K562 (cell line): ENCODE measurements around the gene LYPD3. TPM values are rescaled to one million over a fixed set of nuclear protein-coding genes. Genes with fewer than 3 reads are reported as not detected.
A peak's percentile ranks its signal among the peaks of the same experiment; 100 is the strongest.

Source experiments
- ATAC-seq: fragments of 200-7000 bp; cut with Tn5 transposase; 3 replicates; pipeline ENCODE4 v1.9.1; 2020; ENCODE audit warnings: moderate library complexity
- BruUV-seq: library from RNA; stranded (reverse); fragments of 400-500 nt; replicated peaks from 2 replicates; lab custom pipeline; 2021; lab: Mats Ljungman, UMichigan
- CTCF ChIA-PET: fragments of 300-600 bp; formaldehyde crosslinking; extraction: SDS; loops from one replicate; lab custom pipeline; 2021; ENCODE audit warnings: low intra/inter-chr PET ratio; lab: Yijun Ruan, JAX
- POLR2A ChIA-PET: fragments of 300-600, 350-650 bp; sonication (Branson Sonifier 250); formaldehyde crosslinking; extraction: SDS; loops from one replicate; lab custom pipeline; 2021; ENCODE audit warnings: antibody characterized with exemption, inconsistent platforms; lab: Yijun Ruan, JAX
- DNase-seq, 4 experiments: peaks; one replicate each; pipeline versions ENCODE4 v3.0.0 to v3.0.0-alpha.2; 2011 to 2018; ENCODE audit warnings: low spot score in 3 of 4, mixed read lengths in 3 of 4; ENCODE audit errors: extremely low read depth in 1 of 4
- FAIRE-seq: peaks from 2 replicates; lab custom pipeline; 2011; peaks lifted over from hg19 to GRCh38; lab: Jason Lieb, UNC
- H2AFZ ChIP-seq: 2 replicates; pipeline ENCODE4 v1.6.0; 2011; ENCODE audit warnings: low read depth, low read length, control low read depth, inconsistent platforms
- H3K27ac ChIP-seq: fragments of 200-600 bp; 3 replicates; pipeline ENCODE4 v1.8.0; 2011; ENCODE audit warnings: low read depth, mild to moderate bottlenecking, control low read depth, inconsistent platforms, low read length, moderate library complexity, mixed read lengths; ENCODE audit errors: extremely low read depth
- H3K27me3 ChIP-seq, 2 experiments: fragments of 300-600 bp in 1 of 2; 2 replicates in 1 of 2; 3 replicates in 1 of 2; pipeline versions ENCODE4 v1.6.0 to v1.8.0; 2011; ENCODE audit warnings: inconsistent platforms in 2 of 2, low read length in 2 of 2, mild to moderate bottlenecking in 1 of 2, mixed read lengths in 1 of 2, moderate library complexity in 1 of 2; ENCODE audit not compliant: control insufficient read depth in 2 of 2, insufficient read depth in 2 of 2
- H3K36me3 ChIP-seq: fragments of 300-600 bp; 3 replicates; pipeline ENCODE4 v1.8.0; 2011; ENCODE audit warnings: mild to moderate bottlenecking, low read length, inconsistent platforms; ENCODE audit not compliant: control insufficient read depth, insufficient read depth
- H3K4me1 ChIP-seq, 2 experiments: fragments of 200-600 bp in 1 of 2; replicated peaks in 1 of 2; 2 replicates in 1 of 2; 3 replicates in 1 of 2; pipeline versions ENCODE4 v1.5.1 to v1.8.0; 2011; ENCODE audit warnings: inconsistent platforms in 2 of 2, low read length in 2 of 2, mild to moderate bottlenecking in 1 of 2, mixed read lengths in 1 of 2, moderate library complexity in 1 of 2; ENCODE audit not compliant: control insufficient read depth in 2 of 2, insufficient read depth in 2 of 2
- H3K4me2 ChIP-seq: 2 replicates; pipeline ENCODE4 v1.6.1; 2011; ENCODE audit warnings: low read length, control low read depth, inconsistent platforms, mixed read lengths; ENCODE audit not compliant: insufficient read depth
- H3K4me3 ChIP-seq: fragments of 200-600 bp; sonication (generic), shearing (Covaris generic); 2 replicates; pipeline ENCODE4 v1.5.1; 2016; ENCODE audit warnings: control low read depth, inconsistent platforms
- H3K79me2 ChIP-seq: fragments of 200-600 bp; 3 replicates; pipeline ENCODE4 v1.8.0; 2011; ENCODE audit warnings: low read length, inconsistent platforms; ENCODE audit not compliant: control insufficient read depth, insufficient read depth
- H3K9ac ChIP-seq, 2 experiments: 2 replicates each; pipeline versions ENCODE4 v1.6.0 to v1.6.1; 2011; ENCODE audit warnings: low read depth in 2 of 2, low read length in 2 of 2, control low read depth in 1 of 2, inconsistent platforms in 1 of 2, mild to moderate bottlenecking in 1 of 2, mixed read lengths in 1 of 2; ENCODE audit not compliant: insufficient read depth in 1 of 2
- H3K9me1 ChIP-seq: one replicate; pipeline ENCODE4 v1.6.0; 2011; ENCODE audit warnings: inconsistent platforms, mild to moderate bottlenecking, low read length, moderate library complexity; ENCODE audit not compliant: control insufficient read depth, insufficient read depth
- H3K9me3 ChIP-seq: replicated peaks from 2 replicates; pipeline ENCODE4 v1.5.1; 2011; ENCODE audit warnings: low read depth, low read length, inconsistent platforms; ENCODE audit not compliant: control insufficient read depth, insufficient read depth
- H4K20me1 ChIP-seq: replicated peaks from 2 replicates; pipeline ENCODE4 v1.6.1; 2011; ENCODE audit warnings: low read length, inconsistent platforms, mixed read lengths; ENCODE audit not compliant: control insufficient read depth, insufficient read depth
- CXXC5 ChIP-seq: fragments of 250-450 bp; sonication (Bioruptor Pico); IDR thresholded peaks from 2 replicates; pipeline ENCODE4 v1.8.0; 2022; ENCODE audit warnings: inconsistent platforms, mild to moderate bottlenecking, moderate library complexity
- MTA2 ChIP-seq: fragments of 450-650 bp; IDR thresholded peaks from 2 replicates; pipeline ENCODE4 v1.6.1; 2016; ENCODE audit warnings: low read depth
- PPARD ChIP-seq: fragments of 250-450 bp; sonication (Bioruptor Pico); IDR thresholded peaks from 2 replicates; pipeline ENCODE4 v1.8.0; 2022; ENCODE audit warnings: inconsistent platforms, mild to moderate bottlenecking, moderate library complexity
- TAF1 ChIP-seq: IDR thresholded peaks from 2 replicates; pipeline ENCODE4 v1.6.1; 2011; ENCODE audit warnings: mild to moderate bottlenecking, low read length, moderate library complexity; ENCODE audit not compliant: insufficient read depth, control insufficient read depth, severe bottlenecking; ENCODE audit errors: extremely low read depth
- ZNF561 ChIP-seq: fragments of 450-650 bp; formaldehyde crosslinking; conservative IDR thresholded peaks from 2 replicates; pipeline ENCODE4 v1.4.0; 2020; ENCODE audit warnings: mild to moderate bottlenecking, moderate library complexity
- WGBS: fragments of 100-300 bp; shearing (Covaris generic); methylation state at CpG from one replicate; pipeline ENCODE4 v1.1.6; 2016; ENCODE audit warnings: low coverage, mixed read lengths; ENCODE audit not compliant: insufficient coverage; ENCODE audit errors: missing lambda C conversion rate; 5-methylcytosine and 5-hydroxymethylcytosine counted together
- in situ Hi-C: fragments of 300-500 bp; cut with MboI; formaldehyde crosslinking; loops from 4 replicates; pipeline ENCODE4 v1.15.0; 2018; ENCODE audit warnings: inconsistent platforms, mixed read lengths
- intact Hi-C: fragments of 100-400 bp; cut with micrococcal nuclease; formaldehyde crosslinking; loops from 2 replicates; pipeline ENCODE4 v1.14.2; 2022
- polyA plus RNA-seq, 8 experiments: library from polyadenylated mRNA; depleted of rRNA in 4 of 8; stranded (reverse) in 5 of 8; unstranded in 3 of 8; fragments of >200 nt; fragmentation: Nextera tagmentation in 2 of 8; fragmentation: Illumina TruSeq in 1 of 8; extraction: Ambion mirVana in 2 of 8; extraction: Trizol in 1 of 8; gene quantifications; 2 replicates each; pipeline versions ENCODE4 v1.2.1 to v1.2.3, GENCODE V29; 2011 to 2014; ENCODE audit warnings: inconsistent platforms in 1 of 8, missing spikeins in 1 of 8
- total RNA-seq, 7 experiments: library from RNA; depleted of rRNA in 6 of 7; stranded (reverse); fragments of >200 nt in 6 of 7; fragmentation: Illumina TruSeq in 2 of 7; extraction: Trizol in 2 of 7; gene quantifications; 2 replicates each; pipeline versions ENCODE4 v1.2.1 to v1.2.3, GENCODE V29; 2011 to 2021; ENCODE audit warnings: low replicate concordance in 1 of 7
- TF ChIP-seq, protein P1 (sequence below): IDR thresholded peaks from 2 replicates; pipeline ENCODE4 v1.6.1; 2016; ENCODE audit warnings: missing genetic modification characterization, missing compliant biosample characterization

The LYPD3 gene
- total and polyA plus RNA-seq, 9 of the 15 experiments (the other 6 are each of a cell fraction or from before 2014, with no cell fraction given): 0.04 to 0.33 (median 0.20) TPM; not detected in 1

DNA sequence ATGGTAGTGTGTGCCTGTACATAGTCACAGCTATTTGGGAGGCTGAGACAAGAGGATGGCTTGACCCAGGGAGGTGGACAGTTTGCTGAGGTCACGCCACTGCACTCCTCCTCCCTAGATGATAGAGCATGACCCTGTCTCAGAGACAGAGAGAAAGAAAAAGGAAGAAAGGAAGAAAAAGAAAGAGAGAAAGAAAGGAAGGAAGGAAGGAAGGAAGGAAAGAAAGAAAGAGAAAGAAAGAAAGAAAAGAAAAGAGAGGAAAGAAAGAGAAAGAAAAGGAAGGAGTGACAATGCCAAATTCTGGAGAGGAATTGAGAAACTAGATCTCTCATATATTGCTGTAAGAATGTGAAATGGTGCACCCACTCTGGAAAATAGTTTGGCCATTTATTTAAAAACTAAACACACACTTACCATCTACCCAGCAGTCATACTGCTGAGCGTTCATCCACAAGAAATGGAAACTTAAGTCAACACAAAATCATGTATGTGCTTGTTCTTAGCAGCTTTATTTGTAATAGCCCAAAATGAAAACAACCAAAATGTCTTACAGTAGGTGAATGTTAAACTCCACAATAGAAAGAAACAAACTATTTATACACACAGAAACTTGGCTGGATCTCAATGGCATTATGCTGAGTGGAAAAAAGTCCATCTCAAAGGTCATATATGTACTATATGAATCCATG lies 43.3 kb downstream of the LYPD3 start:
- no peak for TF ChIP-seq ZNF561
- TF ChIP-seq, protein P1, sequence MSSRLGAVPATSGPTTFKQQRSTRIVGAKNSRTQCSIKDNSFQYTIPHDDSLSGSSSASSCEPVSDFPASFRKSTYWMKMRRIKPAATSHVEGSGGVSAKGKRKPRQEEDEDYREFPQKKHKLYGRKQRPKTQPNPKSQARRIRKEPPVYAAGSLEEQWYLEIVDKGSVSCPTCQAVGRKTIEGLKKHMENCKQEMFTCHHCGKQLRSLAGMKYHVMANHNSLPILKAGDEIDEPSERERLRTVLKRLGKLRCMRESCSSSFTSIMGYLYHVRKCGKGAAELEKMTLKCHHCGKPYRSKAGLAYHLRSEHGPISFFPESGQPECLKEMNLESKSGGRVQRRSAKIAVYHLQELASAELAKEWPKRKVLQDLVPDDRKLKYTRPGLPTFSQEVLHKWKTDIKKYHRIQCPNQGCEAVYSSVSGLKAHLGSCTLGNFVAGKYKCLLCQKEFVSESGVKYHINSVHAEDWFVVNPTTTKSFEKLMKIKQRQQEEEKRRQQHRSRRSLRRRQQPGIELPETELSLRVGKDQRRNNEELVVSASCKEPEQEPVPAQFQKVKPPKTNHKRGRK (tag): peak; percentile 81
- TF ChIP-seq PPARD (CRISPR knock-in tag): no peak
- TF ChIP-seq CXXC5 (CRISPR knock-in tag): no peak
- no peak for TF ChIP-seq MTA2
- no peak for TF ChIP-seq TAF1
- H3K9me3 ChIP-seq: no peaks in the 10 kb centered on the region
- intact Hi-C loops (loop anchor here (10.0 kb wide), 1 partner anchor 107 kb away; no protein-coding TSS in a partner anchor), in situ Hi-C loops (no loop called here)
- H3K79me2 ChIP-seq: no peaks in the 10 kb centered on the region
- no peak for ATAC-seq
- DNase-seq: no peak
- H4K20me1 ChIP-seq: no peaks in the 10 kb centered on the region
- H3K27ac ChIP-seq: no peak overlapping the region
- ChIA-PET POLR2A (interaction anchor here (0.6 kb wide), 1 partner anchor 100 kb away, joined by 3 read pairs; no protein-coding TSS in a partner anchor), CTCF (no interaction called here)
- H3K4me1 ChIP-seq: no peaks in the 10 kb centered on the region; a peak in 1 of 5 replicates
- no peak overlapping the region for H3K4me3 ChIP-seq
- no peak for FAIRE-seq
- H3K4me2 ChIP-seq: no peak overlapping the region
- no peaks in the 10 kb centered on the region for H3K9me1 ChIP-seq
- H3K36me3 ChIP-seq: no peaks in the 10 kb centered on the region
- 6% methylated on average over 1 of the region's 2 CpGs for WGBS
- peaks cover 6 to 14% of the 10 kb centered on the region in 2 experiments; a peak in 2 of 5 replicates for H3K27me3 ChIP-seq
- BruUV-seq: no TSS peak
- no peak overlapping the region for H2AFZ ChIP-seq
- no peak overlapping the region for H3K9ac ChIP-seq
